Measurements from ENCODE around the gene ARHGAP15.

DNA sequence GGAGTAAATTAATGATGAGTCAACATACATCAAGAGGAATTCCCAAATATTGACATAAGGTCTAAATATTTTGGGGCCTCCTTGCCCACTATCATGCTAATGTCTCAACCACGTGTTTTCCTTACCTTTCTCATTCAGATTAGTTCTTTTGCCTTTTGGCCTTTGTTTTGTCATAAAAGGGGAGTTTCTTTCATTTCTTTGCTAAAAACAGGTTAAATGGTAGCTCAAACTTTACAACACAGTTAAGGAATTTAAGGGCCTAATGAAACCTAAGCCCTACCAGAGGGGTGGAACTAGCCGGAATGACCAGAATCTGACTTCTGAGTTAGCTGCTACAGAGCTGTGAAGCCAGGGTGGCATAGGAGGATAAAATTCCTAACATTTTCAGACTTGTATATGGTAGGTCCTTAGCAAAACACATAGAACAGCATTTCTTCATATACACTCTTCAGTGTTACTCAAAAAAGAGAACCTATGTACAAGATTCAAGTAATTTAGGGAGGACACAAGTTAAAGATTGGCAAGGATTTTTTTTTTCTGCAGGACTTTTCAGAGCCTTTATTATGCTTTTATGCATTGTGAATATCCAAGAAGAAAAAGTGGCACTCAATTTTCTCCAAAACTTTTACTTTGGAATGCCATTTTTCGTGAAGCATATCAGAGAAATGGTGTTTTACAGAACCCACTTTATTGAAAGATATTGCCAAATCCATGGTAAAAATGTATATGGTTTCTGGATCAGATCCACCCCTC is 633.1 kb downstream of the ARHGAP15 start:
- TF ChIP-seq EP300 (conservative IDR thresholded peaks at IDR 0.05; ENCODE audit: poor library complexity, severe bottlenecking) (no peak), EZH2 (IDR thresholded peaks at IDR 0.05; ENCODE audit: borderline replicate concordance, insufficient read depth, low read length, poor library complexity, severe bottlenecking) (no peak), MXI1 (conservative IDR thresholded peaks at IDR 0.05; ENCODE audit: poor library complexity, severe bottlenecking) (no peak), TAF1 (IDR thresholded peaks at IDR 0.05; ENCODE audit: low read depth) (no peak), RAD21 (conservative IDR thresholded peaks at IDR 0.05) (no peak), SMC3 (conservative IDR thresholded peaks at IDR 0.05; ENCODE audit: poor library complexity) (no peak), POLR2AphosphoS5 (IDR thresholded peaks at IDR 0.05) (no peak)
- TF ChIP-seq, protein P1, sequence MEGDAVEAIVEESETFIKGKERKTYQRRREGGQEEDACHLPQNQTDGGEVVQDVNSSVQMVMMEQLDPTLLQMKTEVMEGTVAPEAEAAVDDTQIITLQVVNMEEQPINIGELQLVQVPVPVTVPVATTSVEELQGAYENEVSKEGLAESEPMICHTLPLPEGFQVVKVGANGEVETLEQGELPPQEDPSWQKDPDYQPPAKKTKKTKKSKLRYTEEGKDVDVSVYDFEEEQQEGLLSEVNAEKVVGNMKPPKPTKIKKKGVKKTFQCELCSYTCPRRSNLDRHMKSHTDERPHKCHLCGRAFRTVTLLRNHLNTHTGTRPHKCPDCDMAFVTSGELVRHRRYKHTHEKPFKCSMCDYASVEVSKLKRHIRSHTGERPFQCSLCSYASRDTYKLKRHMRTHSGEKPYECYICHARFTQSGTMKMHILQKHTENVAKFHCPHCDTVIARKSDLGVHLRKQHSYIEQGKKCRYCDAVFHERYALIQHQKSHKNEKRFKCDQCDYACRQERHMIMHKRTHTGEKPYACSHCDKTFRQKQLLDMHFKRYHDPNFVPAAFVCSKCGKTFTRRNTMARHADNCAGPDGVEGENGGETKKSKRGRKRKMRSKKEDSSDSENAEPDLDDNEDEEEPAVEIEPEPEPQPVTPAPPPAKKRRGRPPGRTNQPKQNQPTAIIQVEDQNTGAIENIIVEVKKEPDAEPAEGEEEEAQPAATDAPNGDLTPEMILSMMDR (IDR thresholded peaks at IDR 0.05; ENCODE audit: poor library complexity, severe bottlenecking), result no peak
- TF ChIP-seq, protein P2, sequence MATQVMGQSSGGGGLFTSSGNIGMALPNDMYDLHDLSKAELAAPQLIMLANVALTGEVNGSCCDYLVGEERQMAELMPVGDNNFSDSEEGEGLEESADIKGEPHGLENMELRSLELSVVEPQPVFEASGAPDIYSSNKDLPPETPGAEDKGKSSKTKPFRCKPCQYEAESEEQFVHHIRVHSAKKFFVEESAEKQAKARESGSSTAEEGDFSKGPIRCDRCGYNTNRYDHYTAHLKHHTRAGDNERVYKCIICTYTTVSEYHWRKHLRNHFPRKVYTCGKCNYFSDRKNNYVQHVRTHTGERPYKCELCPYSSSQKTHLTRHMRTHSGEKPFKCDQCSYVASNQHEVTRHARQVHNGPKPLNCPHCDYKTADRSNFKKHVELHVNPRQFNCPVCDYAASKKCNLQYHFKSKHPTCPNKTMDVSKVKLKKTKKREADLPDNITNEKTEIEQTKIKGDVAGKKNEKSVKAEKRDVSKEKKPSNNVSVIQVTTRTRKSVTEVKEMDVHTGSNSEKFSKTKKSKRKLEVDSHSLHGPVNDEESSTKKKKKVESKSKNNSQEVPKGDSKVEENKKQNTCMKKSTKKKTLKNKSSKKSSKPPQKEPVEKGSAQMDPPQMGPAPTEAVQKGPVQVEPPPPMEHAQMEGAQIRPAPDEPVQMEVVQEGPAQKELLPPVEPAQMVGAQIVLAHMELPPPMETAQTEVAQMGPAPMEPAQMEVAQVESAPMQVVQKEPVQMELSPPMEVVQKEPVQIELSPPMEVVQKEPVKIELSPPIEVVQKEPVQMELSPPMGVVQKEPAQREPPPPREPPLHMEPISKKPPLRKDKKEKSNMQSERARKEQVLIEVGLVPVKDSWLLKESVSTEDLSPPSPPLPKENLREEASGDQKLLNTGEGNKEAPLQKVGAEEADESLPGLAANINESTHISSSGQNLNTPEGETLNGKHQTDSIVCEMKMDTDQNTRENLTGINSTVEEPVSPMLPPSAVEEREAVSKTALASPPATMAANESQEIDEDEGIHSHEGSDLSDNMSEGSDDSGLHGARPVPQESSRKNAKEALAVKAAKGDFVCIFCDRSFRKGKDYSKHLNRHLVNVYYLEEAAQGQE (IDR thresholded peaks at IDR 0.05; ENCODE audit: borderline replicate concordance), result no peak
